HG03342 (cell line): ENCODE data around the gene GALNT9.
"Not testable (repeated sequence)": the region's sequence is repeated elsewhere in the genome, so short reads cannot be mapped to it uniquely, and the experiment has no call there.

ENCODE experiments used
- ATAC-seq: cut with Tn5 transposase; IDR thresholded peaks from one replicate; pipeline ENCODE4 v1.9.1; 2021; ENCODE audit warnings: mild to moderate bottlenecking, moderate library complexity; ENCODE audit not compliant: unreplicated experiment

Gene GALNT9

DNA sequence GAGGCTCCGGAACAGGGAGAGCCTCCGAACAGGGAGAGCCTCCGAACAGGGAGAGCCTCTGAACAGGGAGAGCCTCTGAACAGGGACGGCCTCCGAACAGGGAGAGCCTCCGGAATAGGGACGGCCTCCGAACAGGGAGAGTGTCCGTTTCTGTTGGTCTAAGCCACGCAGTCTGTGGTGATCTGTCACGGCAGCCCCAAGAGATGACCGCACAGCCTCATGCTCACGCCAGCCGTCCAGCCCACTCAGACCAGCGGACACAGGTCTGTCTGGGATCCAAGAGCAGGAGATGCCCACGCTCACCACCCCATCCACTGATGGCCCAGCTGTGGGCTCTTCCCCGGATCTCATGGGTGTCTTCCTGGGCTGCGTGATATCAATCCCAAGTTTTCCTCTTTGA lies 33.3 kb downstream of the GALNT9 start:
- no peak for ATAC-seq

- ATAC-seq, result not testable (repeated sequence)
Measured at GRCh38 chr12:132295561-132295960, 33.8 kb downstream of the GALNT9 start.

- ATAC-seq, result no peak
Measured at GRCh38 chr12:132295101-132295526, 34.3 kb downstream of the GALNT9 start.

DNA sequence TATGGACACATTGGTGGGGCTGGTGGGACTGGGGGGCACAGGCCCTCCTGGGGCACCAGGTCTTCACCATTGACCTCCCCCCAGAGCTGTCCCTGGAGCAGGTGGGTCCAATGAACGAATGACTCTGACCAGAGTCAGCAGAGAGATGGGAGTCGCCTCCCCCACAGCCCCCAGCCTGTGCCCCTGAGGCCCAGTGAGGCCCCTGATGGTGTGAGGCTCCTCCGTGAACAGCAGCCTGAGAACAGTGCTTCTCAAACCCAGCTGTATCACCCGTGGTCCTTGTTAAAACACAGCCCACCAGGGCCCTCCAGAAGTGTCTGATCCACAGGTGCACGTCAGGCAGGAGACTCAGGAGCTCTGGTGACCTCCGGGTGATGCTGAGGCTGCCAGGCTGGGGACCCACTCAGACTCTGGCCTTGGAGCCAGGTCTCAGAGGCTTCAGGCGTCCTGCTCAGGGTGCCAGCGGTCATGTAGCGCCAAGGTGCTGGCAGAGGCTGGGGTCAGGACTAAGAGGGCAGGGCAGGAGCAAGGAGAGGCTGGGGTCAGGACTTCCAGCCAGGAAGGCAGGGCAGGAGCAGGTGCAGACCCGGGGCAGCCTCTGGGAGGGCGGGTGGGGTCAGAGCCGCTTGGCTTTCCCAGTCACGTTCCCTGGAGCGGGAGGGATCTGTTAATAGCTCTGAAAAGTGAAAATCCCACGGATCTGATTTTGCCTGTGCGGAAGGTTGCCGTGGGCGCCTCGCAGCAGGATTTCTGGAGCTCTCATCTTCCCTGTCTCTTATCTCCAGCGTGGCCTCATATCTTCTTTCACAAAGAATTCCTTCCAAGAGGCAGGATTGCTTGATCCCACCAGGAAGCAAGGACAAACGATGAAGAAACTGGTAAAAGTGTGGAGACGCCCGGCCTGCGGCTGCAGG lies 35.0 kb downstream of the GALNT9 start:
- ATAC-seq, result no peak

DNA sequence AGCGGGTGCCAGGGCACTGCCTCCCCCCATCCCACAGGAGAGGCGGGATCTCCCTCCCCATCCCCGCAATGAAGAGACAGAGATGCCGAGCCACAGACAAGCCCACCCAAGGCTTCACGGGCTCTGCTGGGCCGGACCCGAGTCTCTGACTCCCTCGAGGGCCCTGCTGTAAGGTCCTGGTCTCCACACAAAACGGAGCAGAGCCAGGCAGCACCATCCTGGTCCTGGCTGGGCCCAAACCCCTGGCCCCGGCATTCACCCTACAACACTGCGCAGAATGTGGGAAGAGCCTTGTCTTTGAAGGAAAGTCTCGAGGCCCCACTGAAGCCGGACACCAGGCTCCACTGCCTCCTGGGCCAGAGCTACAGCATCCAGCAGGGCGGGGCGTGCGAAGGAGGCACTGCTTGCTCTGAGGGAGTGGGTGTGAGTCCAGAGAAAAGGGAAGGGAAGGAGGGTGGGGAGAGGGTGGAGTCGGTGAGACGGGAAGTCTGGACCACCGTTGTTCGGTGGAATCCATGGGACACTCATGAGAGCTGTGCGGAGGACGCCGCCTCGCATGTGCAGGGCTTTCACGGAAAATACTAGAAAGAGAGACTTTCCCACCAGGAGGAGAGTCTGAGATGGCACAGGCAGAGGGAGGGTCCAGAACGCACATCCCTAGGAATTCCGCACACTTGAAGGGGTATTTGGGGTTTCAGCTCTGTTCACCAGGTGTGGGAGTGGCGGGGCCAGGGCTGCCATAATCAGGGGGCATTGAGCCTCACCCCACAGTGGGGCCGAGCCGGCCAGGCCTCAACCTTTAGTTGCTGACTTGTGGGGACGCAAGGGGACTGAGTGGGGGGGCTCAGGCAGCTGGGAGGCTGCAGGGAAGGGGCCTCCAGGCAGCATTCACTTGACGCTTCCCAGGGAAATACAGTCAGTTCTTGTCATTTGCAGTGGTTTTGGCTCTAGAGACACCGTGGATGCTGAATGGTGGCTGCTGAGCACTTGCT lies 36.8 kb downstream of the GALNT9 start:
- ATAC-seq, result no peak

DNA sequence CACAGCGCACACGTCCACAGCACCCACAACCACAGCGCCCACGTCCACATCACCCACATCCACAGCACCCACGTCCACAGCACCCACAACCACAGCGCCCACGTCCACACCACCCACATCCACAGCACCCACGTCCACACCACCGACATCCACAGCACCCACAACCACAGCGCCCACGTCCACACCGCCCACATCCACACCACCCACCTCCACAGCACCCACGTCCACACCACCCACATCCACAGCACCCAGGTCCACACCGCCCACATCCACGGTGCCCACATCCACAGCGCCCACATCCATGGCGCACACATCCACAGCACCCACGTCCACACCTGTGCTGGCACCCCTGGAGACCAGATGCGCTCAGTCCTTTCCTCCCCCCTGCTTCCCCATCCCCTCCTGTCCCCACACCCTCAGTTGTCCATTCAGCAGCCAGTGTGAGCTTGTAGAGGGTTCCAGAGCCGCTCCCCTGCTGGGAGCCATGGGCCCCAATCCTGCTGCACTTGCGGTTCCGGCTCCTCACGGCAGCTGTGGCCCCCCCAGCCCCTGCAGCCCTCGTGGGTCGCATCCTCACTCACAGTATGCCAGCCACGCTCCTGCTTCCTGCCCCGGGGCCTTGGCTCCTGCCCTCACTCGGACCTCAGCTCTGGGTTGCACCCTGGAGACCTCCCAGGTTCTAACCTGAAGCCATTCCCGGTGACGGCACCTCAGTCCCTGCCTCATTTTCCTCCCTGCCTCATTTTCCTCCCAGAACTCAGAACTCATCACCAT lies 37.8 kb downstream of the GALNT9 start:
- no peak for ATAC-seq

DNA sequence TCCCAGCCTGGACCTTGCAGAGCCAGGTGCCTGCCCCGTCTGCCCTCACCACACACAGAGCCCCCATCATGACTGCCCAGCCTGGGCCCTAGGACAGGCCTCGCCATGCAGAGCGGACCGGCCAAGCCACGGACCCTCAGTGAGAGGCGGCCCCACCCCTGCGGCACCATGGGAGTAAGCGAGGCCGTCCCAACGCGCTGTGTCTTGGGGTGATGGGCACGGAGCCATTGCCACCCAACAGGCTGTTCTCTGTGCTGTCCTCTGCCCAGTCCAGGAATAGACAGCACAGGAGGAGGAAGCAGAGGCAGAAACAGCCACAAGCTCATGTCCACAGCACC lies 39.2 kb downstream of the GALNT9 start:
- no peak for ATAC-seq

DNA sequence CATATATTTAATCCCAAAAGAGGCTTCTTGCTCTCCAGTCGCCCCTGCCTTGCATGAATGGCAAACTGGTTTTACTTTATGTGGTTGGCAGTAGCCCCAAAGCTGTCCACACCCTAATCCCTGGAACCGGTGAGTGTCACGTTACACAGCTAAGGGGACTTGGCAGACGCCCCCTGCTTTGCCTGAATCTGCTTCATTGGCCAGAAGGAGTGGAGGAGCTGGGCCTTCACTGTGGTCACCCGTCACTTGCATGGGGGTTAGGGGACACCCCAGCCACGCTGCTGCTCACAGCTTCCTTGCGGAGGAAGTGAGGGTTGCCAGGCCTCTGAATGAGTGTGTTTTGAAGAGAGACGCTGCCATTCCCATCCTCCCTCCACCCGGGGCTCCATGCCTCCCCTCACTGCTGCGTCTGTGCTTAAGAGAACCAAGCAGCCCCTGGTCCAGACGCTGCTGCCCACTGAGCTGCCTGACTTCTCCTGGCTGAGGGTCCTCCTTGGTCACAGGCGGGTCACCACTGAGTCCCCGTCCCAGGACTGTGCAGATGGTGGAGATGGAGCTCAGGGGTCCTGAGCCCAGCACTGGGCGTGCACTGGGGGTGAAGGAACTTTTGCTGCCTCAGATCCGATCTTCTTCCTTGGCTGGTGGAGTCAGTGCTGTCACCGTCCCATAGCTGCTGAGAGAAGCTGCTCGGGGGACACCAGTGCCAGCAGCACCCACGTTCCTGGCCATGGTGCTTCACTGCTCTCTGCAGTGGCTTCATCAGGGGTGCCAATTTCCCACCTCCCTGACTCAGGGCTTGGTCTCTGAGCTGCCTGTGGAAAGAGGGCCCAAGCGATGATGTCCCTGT lies 39.8 kb downstream of the GALNT9 start:
- ATAC-seq, result no peak

DNA sequence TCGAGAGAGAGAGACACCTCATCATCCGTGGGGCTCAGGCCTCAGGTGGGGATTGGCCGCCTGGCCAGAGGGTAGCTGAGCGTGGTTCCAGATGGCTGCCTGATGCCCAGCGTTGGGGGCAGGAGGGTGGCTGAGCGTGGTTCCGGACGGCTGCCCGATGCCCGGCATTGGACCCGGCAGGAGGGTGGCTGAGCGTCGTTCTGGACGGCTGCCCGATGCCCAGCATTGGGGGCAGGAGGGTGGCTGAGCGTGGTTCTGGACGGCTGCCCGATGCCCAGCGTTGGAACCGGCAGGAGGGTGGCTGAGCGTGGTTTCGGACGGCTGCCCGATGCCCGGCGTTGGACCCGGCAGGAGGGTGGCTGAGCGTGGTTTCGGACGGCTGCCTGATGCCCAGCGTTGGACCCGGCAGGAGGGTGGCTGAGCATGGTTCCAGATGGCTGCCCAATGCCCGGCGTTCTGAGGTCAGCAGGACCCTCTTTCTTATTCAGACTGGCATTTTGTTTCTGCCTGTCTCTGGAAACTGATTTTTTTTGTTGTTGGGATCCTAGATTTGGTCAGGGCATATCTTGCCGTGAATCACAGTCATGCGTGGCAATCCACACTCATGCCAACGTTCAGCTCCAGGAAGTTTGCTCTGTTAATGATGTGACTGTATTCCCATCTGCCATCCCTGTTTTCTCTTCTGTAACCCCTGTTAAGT lies 40.7 kb downstream of the GALNT9 start:
- ATAC-seq, result no peak

- ATAC-seq, result no peak
Measured at GRCh38 chr12:132287391-132288238, 41.8 kb downstream of the GALNT9 start.

DNA sequence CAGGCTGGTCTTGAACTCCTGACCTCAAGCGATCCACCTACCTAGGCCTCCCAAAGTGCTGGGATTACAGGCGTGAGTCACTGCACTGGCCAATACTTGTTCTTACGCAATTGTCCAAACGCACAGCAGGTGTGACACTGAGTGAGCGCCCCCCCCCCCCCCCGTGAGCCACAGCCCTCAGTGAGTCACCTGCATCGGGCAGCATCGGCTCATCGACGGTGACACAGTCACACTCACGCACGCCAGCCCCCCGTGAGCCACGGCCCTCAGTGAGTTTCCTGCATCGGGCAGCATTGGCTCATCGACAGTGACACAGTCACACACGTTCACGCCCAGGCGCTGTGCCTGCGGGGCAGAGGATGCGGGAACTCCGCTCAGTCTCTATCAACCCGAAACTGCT lies 42.5 kb downstream of the GALNT9 start:
- ATAC-seq, result no peak

DNA sequence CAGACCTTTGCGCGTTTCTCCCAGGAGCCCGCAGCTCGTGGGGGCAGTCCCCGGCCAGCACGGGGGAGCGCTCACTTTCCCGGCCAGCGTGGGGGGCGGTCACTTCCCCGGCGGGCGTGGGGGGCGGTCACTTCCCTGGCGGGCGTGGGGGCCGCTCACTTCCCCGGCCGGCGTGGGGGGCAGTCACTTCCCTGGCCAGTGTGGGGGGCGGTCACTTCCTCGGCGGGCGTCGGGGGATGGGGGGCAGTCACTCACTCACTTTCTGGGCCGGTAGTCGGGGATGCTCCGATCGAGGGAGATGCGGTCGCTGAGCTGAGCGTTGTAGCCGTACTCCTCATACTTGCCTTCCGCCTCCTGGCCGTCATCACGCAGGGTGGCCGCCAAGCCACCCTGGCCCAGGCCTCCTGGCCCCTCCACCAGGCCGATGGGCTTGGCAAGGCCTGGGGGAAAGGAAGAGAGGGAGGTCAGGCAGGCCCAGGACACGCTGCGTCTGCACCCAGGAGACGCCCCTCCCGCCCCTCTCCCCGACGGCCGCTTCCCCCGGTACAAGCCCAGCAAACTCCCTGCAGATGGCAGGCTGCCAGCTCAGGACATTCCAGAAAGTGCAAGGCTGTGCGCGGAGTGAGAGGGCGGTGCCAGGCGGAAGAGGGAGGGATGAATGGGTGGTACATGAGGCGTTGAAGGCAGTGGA lies 43.3 kb downstream of the GALNT9 start:
- ATAC-seq, result no peak

DNA sequence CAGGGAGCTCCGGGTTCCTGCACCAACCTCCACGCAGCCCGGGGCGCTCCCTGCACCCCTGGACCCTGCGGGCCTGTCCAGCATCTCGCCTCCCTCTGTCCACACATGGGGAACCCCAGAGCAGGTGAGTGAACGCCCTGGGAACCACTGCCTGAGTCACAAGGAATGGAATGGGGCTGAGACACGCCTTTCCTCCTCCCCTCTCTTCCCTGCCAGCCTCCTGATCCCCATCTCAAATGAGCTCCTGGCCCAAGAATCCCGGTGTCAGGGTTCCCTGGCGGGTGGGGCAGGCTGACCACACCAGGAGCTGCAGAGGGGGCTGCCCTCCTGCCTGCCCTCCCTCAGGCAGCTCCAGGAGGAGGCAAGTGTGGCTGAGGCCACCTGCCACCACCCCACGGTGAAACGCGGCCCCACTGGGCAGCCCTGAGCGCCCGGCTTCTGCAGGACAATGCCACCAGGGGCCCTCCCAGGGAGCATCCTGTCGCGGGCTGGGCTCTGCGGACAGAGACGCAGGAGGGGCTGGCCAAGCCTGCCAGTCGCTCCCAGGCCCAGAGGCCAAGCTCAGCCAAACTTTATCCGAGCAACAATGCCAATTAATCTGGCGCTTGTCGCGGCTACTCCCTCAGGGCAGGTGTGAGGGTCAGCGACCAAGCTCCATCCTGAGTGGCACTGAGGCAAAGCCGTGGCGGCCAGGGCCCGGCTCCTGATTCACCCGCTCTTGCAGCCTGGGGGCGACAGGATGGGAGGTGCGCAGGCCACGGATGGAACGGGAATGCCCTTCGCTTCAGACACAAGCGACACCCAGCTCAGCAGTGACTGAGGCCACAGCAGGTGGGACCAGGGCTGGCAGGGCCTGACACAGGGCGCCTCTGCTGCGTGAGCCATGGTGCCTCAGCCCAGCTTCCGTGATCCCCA lies 44.3 kb downstream of the GALNT9 start:
- no peak for ATAC-seq

- ATAC-seq, result no peak
Measured at GRCh38 chr12:132284071-132284826, 45.1 kb downstream of the GALNT9 start.

DNA sequence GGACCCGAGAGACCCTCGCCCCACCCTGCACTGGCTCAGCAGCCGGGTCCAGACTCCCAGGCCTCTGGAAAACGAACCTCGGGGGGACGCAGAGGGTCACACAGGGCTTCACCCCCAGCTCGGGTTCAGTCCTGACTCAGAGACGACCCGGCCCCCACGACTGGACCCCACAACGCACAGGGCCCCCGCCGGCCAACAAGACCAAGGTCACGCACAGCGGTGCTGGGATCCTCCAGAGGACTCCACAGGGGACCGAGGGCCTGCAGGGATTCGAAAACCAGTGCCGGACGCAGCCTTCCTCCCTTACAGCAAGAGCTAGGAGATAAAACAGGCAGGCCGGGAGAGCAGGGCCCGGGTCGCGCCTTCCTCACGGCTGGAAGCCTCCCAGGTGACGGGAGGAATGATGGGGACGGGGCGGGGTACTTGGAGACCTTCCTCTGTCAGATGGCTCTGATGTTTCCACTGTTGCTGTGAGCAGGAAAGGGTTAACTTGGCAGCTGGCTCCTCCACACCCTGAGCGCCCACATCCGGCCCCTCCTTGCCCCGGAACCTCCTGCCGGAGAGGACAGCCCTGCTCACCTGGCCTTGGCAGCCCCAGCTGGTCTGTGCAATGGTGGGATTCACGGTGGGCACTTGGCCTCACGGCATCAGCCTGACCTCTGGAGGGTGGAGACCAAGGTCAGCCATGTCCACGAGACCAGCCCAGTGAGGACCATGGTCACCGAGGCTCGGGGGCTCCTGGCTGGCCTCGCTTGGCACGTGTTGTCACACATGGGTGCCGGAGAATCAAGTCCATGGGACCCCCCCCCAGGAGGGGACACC lies 46.2 kb downstream of the GALNT9 start:
- ATAC-seq, result no peak
